Right cardiac atrium (tissue), 5 donors: ENCODE data around the gene GOLIM4. TPM values are rescaled to one million over a fixed set of nuclear protein-coding genes. Genes with fewer than 3 reads are reported as not detected.
A peak's percentile ranks its signal among the peaks of the same experiment; 100 is the strongest.

Experiments
- ATAC-seq, 2 donors: fragments of 200-7000 bp; cut with Tn5 transposase; one replicate each; pipeline versions ENCODE4 v1.8.0 to v1.9.1; 2020; ENCODE audit warnings: moderate library complexity in 2 of 2, mild to moderate bottlenecking in 1 of 2
- DNase-seq, 3 donors: peaks; one replicate each; pipeline ENCODE4 v3.0.0-alpha.2; 2020
- H3K27ac ChIP-seq: one replicate; pipeline ENCODE4 v1.5.1; 2013; ENCODE audit warnings: mild to moderate bottlenecking, low read length, control low read depth, moderate library complexity
- H3K27me3 ChIP-seq: one replicate; pipeline ENCODE4 v1.6.1; 2013; ENCODE audit not compliant: control insufficient read depth, insufficient read depth
- H3K4me1 ChIP-seq: one replicate; pipeline ENCODE4 v1.6.1; 2013; ENCODE audit warnings: low read length; ENCODE audit not compliant: control insufficient read depth, insufficient read depth
- H3K4me3 ChIP-seq: one replicate; pipeline ENCODE4 v1.5.1; 2013; ENCODE audit warnings: low read length, control low read depth
- H3K9me3 ChIP-seq: one replicate; pipeline ENCODE4 v1.6.1; 2013; ENCODE audit warnings: low read length; ENCODE audit not compliant: control insufficient read depth
- WGBS: extraction: QIAGEN DNeasy Blood & Tissue Kit; methylation state at CpG from one replicate; pipeline ENCODE4 v1.1.7; 2013; 5-methylcytosine and 5-hydroxymethylcytosine counted together
- intact Hi-C, 4 donors: fragments of 100-400 bp; cut with DNase I; formaldehyde crosslinking; loops; one replicate each; pipeline versions ENCODE4 v1.11.0 to v1.14.0; 2022 to 2023
- polyA plus RNA-seq: library from polyadenylated mRNA; stranded (reverse); fragments of 200-250 nt; gene quantifications from one replicate; pipeline ENCODE4 v1.2.3, GENCODE V29; 2013
- total RNA-seq, 4 donors: library from RNA; stranded (reverse); fragmentation: NEBNext Ultra II Directional; extraction: Animal tissue kit (Norgen Biotek cat#: 25700); gene quantifications; one replicate each; pipeline ENCODE4 v1.2.1, GENCODE V29; 2021
- donor health status: healthy with polysubstance abuse.
- donor health status: DM: no; HTN: yes; CAD: no.
- donor health status: DM: no; HTN: no; CAD: no.
- donor health status: DM: no; HTN: yes; CAD: no; lungs with severe emphysema.
- donor health status: DM: yes; HTN: yes; CAD: no.

The GOLIM4 gene
- total and polyA plus RNA-seq, 5 donors: 33.5 to 73.7 (median 65.3) TPM

DNA sequence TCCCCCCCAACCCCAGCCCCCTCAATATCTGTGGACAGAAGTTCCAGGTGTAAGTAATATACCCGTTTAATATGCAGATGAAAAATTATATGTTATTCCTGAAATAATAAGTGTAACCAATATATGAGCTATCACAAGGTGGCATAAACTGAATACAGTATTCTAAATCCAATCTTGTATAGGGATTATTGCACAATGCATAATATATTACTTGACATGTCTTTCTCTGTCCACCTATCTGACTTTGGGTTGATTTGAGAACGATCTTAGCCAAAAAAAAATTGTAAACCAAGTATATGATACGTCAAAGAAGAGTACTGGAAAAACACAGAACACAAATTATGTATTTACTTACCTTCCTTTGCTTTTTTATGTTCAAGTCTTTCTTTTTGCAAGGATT lies 47.8 kb downstream of the GOLIM4 start:
- Histone ChIP-seq H3K27ac (no peak overlapping the region), H3K9me3 (no peaks in the 10 kb centered on the region), H3K4me3 (no peak overlapping the region), H3K27me3 (no peaks in the 10 kb centered on the region), H3K4me1 (peaks cover 10% of the 10 kb centered on the region)
- DNase-seq: no peak
- ATAC-seq: no peak
- 78% methylated on average over 3 of the region's 3 CpGs for WGBS
- intact Hi-C loops: loop anchor here in 3 of 4 donors (1.0 to 10.0 kb wide), 3 partner anchors 117 to 123 kb away; no protein-coding TSS in a partner anchor

GRCh38 chr3:168047190-168047795 lies 48.4 kb downstream of the GOLIM4 start:
- ATAC-seq (peak; percentile 74 to 81), DNase-seq (no peak)
- Histone ChIP-seq H3K27me3 (no peaks in the 10 kb centered on the region), H3K4me1 (peaks cover 10% of the 10 kb centered on the region), H3K27ac (no peak overlapping the region), H3K4me3 (no peak overlapping the region), H3K9me3 (no peaks in the 10 kb centered on the region)
- 70% methylated on average over 1 of the region's 1 CpG for WGBS
- intact Hi-C loops: loop anchor here in 2 of 4 donors (1.0 to 10.0 kb wide), 2 partner anchors 118 to 122 kb away; no protein-coding TSS in a partner anchor

GRCh38 chr3:168044049-168044448 lies 51.7 kb downstream of the GOLIM4 start:
- DNase-seq (no peak), ATAC-seq (no peak)
- intact Hi-C loops: loop anchor here (2.0 to 10.0 kb wide), 3 partner anchors 112 to 121 kb away; no protein-coding TSS in a partner anchor
- Histone ChIP-seq H3K4me3 (no peak overlapping the region), H3K27ac (no peak overlapping the region), H3K27me3 (no peaks in the 10 kb centered on the region), H3K9me3 (no peaks in the 10 kb centered on the region), H3K4me1 (peaks cover 7% of the 10 kb centered on the region)
- 54% methylated on average over 6 of the region's 6 CpGs for WGBS

- 73% methylated on average over 6 of the region's 6 CpGs for WGBS
- intact Hi-C loops: loop anchor here in 3 of 4 donors (5.0 to 10.0 kb wide), 2 partner anchors 108 to 116 kb away; no protein-coding TSS in a partner anchor
- H3K9me3 ChIP-seq: no peaks in the 10 kb centered on the region
- H3K27me3 ChIP-seq: no peaks in the 10 kb centered on the region
- ATAC-seq (peak in 1 of 2 donors; percentile 51), DNase-seq (no peak)
- H3K4me1 ChIP-seq: no peaks in the 10 kb centered on the region
- H3K27ac ChIP-seq: no peak overlapping the region
- H3K4me3 ChIP-seq: no peak overlapping the region
Observed at GRCh38 chr3:168040607-168041208, 55.0 kb downstream of the GOLIM4 start.

DNA sequence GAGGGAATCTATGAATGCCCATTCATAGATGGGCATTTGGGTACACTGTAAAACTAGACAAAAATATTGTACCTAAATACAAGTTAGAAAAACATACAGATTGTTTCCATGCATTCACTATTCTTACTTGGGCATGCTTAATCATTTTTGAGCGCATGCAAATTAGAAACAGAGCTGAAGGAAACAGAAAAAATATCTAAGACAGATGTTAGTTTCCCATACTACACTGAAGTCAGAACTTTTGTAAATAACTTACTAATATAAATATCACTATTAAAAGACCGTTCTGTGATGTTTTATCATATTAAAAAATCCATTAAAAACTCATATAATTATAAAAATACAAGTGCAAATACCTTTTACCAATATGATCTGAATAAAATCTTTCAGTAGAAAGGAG lies 58.7 kb downstream of the GOLIM4 start:
- 96% methylated on average over 2 of the region's 2 CpGs for WGBS
- H3K27me3 ChIP-seq: no peaks in the 10 kb centered on the region
- H3K4me1 ChIP-seq: no peaks in the 10 kb centered on the region
- H3K9me3 ChIP-seq: no peaks in the 10 kb centered on the region
- H3K4me3 ChIP-seq: no peak overlapping the region
- intact Hi-C loops: loop anchor here in 1 of 4 donors (10.0 kb wide), 1 partner anchor 102 kb away; no protein-coding TSS in a partner anchor
- ATAC-seq (no peak), DNase-seq (no peak)
- no peak overlapping the region for H3K27ac ChIP-seq

- no peak overlapping the region for H3K27ac ChIP-seq
- H3K4me1 ChIP-seq: no peaks in the 10 kb centered on the region
- WGBS: 74% methylated on average over 4 of the region's 4 CpGs
- DNase-seq: no peak
- H3K4me3 ChIP-seq: no peak overlapping the region
- ATAC-seq: no peak
- no peaks in the 10 kb centered on the region for H3K9me3 ChIP-seq
- no peaks in the 10 kb centered on the region for H3K27me3 ChIP-seq
- intact Hi-C loops: loop anchor here in 1 of 4 donors (10.0 kb wide), 1 partner anchor 102 kb away; no protein-coding TSS in a partner anchor
Observed at GRCh38 chr3:168036619-168037018, 59.1 kb downstream of the GOLIM4 start.

DNA sequence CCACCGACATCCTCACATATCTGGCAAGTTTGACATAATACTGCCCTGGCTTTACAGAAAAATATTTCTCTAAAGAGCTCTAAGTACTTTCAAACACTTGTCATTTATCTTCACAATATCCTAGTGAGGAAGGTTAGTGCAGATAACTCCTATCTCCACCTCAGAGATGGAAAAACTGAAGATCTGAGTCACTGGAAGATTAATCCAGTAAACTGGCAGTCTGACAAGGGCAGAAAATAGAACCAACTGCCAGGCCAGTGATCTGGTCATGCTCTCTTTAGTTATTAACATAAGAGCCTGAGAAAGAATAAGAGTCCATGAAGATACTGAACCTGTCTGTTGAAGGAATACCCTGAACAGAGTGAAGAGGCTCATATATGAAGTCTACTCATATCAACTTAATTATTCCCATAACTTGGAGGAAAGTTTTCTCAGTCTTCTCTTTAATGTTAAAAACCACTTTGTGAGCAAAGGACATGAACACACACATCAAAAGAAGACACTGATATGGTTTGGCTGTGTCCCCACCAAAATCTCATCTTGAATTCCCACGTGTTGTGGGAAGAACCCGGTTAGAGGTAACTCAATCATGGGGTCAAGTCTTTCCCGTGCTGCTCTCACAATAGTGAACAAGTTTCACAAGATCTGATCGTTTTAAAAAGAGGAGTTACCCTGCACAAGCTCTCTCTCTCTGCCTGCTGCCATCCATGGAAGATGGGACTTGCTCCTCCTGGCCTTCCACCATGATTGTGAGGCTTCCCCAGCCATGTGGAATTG lies 61.4 kb downstream of the GOLIM4 start:
- 42% methylated on average over 5 of the region's 5 CpGs for WGBS
- H3K4me1 ChIP-seq: no peaks in the 10 kb centered on the region

GRCh38 chr3:168030577-168030976 lies 65.1 kb downstream of the GOLIM4 start:
- WGBS: 76% methylated on average over 4 of the region's 4 CpGs

More for the DNA sequence above, 61.4 kb downstream of the GOLIM4 start:
- ATAC-seq: peak; percentile 78 to 90
- no peaks in the 10 kb centered on the region for H3K9me3 ChIP-seq
- no peaks in the 10 kb centered on the region for H3K27me3 ChIP-seq
- intact Hi-C loops: loop anchor here in 1 of 4 donors (10.0 kb wide), 1 partner anchor 100 kb away; no protein-coding TSS in a partner anchor
- peak overlapping the region; percentile 85 for H3K27ac ChIP-seq
- H3K4me3 ChIP-seq: no peak overlapping the region
- DNase-seq: no peak

GRCh38 chr3:168029705-168030104 lies 66.0 kb downstream of the GOLIM4 start:
- no peaks in the 10 kb centered on the region for H3K4me1 ChIP-seq
- ATAC-seq (no peak), DNase-seq (no peak)
- intact Hi-C loops: loop anchor here in 1 of 4 donors (10.0 kb wide), 1 partner anchor 95 kb away; no protein-coding TSS in a partner anchor
- 93% methylated on average over 7 of the region's 7 CpGs for WGBS
- no peaks in the 10 kb centered on the region for H3K9me3 ChIP-seq
- H3K4me3 ChIP-seq: no peak overlapping the region
- no peaks in the 10 kb centered on the region for H3K27me3 ChIP-seq
- H3K27ac ChIP-seq: no peak overlapping the region

More at GRCh38 chr3:168030577-168030976, 65.1 kb downstream of the GOLIM4 start:
- H3K27me3 ChIP-seq: no peaks in the 10 kb centered on the region
- intact Hi-C loops: loop anchor here in 1 of 4 donors (10.0 kb wide), 1 partner anchor 96 kb away; no protein-coding TSS in a partner anchor
- H3K4me3 ChIP-seq: no peak overlapping the region
- DNase-seq: no peak
- H3K27ac ChIP-seq: no peak overlapping the region
- H3K9me3 ChIP-seq: no peaks in the 10 kb centered on the region
- H3K4me1 ChIP-seq: no peaks in the 10 kb centered on the region
- ATAC-seq: no peak

DNA sequence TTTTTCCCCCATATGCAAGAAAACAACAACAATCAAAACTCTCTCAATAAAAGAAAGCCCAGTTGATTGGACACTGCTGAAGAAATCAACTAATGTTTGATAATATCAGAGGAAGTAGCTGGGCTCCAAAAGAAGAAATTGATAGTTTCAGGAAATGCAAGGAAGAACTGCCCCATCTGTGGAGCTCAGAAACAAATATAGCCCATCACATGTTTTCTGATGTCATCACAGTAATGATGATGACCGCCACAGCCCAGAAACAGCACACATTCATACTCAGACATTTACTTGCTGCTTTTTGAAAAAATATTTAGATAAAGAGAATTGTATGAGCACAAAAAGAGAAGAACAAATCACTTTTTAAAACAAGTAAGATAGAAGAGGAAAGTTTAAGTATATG lies 67.6 kb downstream of the GOLIM4 start:
- no peaks in the 10 kb centered on the region for H3K4me1 ChIP-seq
- ATAC-seq: no peak
- intact Hi-C loops: no loop called here
- no peak for DNase-seq
- H3K9me3 ChIP-seq: no peaks in the 10 kb centered on the region
- WGBS: 84% methylated on average over 1 of the region's 1 CpG
- no peaks in the 10 kb centered on the region for H3K27me3 ChIP-seq
- no peak overlapping the region for H3K4me3 ChIP-seq
- H3K27ac ChIP-seq: no peak overlapping the region
